ENCODE data around the gene SEMA4B.

DNA sequence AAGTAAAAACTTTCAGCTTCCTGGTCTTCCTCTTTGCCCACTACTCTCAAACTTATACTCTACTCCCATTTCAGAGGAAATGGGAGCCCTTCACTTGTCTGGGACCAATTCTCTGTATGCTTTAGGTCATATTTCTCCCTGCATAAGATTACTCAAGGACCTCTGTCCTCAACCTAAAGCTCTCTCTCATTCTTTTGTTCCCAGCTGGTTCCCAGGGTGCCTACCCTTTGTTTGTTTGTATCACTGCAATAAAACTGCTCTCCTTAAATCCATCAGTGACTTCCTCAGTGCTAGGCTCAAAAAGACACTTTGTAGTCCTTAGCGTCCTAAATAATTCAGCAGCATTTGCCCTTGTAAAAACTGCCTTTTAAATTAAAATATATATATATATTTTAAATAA is 67.3 kb downstream of the SEMA4B start:
- TF ChIP-seq, protein P1, sequence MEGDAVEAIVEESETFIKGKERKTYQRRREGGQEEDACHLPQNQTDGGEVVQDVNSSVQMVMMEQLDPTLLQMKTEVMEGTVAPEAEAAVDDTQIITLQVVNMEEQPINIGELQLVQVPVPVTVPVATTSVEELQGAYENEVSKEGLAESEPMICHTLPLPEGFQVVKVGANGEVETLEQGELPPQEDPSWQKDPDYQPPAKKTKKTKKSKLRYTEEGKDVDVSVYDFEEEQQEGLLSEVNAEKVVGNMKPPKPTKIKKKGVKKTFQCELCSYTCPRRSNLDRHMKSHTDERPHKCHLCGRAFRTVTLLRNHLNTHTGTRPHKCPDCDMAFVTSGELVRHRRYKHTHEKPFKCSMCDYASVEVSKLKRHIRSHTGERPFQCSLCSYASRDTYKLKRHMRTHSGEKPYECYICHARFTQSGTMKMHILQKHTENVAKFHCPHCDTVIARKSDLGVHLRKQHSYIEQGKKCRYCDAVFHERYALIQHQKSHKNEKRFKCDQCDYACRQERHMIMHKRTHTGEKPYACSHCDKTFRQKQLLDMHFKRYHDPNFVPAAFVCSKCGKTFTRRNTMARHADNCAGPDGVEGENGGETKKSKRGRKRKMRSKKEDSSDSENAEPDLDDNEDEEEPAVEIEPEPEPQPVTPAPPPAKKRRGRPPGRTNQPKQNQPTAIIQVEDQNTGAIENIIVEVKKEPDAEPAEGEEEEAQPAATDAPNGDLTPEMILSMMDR (conservative IDR thresholded peaks at IDR 0.05; ENCODE audit: low read length) = no peak
- TF ChIP-seq EZH2phosphoT487 (IDR thresholded peaks at IDR 0.05; ENCODE audit: borderline replicate concordance) = no peak

All from Loucy (cell line).